Left lobe of liver (tissue), 2 donors: ENCODE results near the gene NR3C2. TPM values are rescaled to one million over a fixed set of nuclear protein-coding genes. Genes with fewer than 3 reads are reported as not detected.

ENCODE experiments used
- ATAC-seq: fragments of 200-7000 bp; cut with Tn5 transposase; one replicate; pipeline ENCODE4 v1.9.1; 2020; ENCODE audit warnings: mild to moderate bottlenecking, moderate library complexity
- DNase-seq: peaks from one replicate; pipeline ENCODE4 v3.0.0-alpha.2; 2020; ENCODE audit warnings: low spot score
- total RNA-seq: library from RNA; stranded (reverse); gene quantifications from one replicate; pipeline ENCODE4 v1.2.1, GENCODE V29; 2021
- donor health status: DM: no; HTN: no; CAD: no; lungs with moderate emphysema.
- donor health status: DM: no; HTN: yes; CAD: no.

NR3C2 gene
- total RNA-seq, 1 donor from 2014 or later = 12.0 TPM

DNA sequence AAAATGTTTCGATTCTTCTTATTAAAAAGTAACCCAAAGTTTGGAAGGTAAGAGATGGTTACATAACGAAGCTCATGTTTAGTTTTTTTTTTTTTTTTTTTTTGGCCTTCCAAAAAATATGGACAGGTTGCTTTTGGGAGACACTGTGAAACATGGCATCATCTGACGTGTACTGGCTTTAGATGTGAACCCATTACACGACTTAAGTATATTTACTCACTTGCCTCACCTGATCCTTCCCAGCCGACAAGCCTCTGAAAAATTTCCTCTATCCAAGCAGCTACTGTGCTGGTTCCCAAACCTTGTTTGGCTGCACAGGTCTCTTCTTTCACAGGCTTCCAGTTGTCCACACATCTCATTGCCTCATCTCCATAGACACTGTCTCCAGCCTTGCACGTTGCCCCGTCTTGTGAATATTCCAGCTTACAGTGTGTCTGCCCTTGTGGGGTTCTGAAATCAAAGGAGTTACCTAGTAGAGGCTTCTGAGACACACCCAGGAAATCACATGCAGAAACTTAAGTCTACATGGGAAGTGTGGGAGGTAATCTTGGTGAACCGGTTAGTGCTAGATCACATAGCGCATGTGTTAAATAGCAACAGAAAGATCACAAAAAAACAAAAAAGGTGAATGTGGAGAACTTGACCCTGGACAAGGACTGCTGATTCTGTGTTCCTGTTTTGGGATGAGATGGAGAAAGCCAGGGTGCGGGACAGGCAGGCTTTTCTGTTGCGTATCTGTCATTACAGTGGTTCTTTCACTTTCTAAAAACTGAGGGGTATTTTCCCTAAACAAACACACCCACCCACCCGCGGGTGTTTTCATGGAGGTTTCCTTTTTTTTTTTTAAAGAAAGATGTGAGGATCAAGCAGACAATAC is 381.7 kb downstream of the NR3C2 start:
- ATAC-seq = peak; percentile 54
- no peak for DNase-seq

DNA sequence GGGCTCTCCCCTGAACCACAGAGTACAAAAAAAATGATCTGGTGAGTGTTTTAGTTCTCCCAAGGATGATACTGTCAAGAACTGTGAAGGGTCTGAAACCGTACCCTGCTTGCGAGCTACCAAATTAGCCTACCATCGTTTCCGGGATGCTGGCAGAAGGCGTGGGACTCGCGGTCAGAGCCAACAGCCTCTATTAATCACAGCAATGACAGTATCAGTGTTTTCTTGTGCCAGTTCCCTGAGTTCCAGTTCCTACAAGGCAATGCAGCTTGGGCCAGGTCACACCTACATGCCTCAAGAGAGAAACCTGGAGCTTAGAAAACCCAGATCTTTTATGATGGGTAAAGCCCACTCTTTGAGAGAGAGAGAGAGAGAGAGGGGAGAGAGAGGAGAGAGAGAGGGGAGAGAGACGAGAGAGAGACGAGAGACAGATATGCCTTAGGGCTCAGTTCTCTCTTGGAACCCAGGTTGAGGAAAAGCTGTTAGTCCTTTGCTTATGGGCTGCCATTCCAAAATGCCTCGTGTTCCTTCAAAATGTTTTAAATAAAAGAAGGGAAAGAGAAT is 382.5 kb downstream of the NR3C2 start:
- ATAC-seq (peak; percentile 67), DNase-seq (peak; percentile 58)

DNA sequence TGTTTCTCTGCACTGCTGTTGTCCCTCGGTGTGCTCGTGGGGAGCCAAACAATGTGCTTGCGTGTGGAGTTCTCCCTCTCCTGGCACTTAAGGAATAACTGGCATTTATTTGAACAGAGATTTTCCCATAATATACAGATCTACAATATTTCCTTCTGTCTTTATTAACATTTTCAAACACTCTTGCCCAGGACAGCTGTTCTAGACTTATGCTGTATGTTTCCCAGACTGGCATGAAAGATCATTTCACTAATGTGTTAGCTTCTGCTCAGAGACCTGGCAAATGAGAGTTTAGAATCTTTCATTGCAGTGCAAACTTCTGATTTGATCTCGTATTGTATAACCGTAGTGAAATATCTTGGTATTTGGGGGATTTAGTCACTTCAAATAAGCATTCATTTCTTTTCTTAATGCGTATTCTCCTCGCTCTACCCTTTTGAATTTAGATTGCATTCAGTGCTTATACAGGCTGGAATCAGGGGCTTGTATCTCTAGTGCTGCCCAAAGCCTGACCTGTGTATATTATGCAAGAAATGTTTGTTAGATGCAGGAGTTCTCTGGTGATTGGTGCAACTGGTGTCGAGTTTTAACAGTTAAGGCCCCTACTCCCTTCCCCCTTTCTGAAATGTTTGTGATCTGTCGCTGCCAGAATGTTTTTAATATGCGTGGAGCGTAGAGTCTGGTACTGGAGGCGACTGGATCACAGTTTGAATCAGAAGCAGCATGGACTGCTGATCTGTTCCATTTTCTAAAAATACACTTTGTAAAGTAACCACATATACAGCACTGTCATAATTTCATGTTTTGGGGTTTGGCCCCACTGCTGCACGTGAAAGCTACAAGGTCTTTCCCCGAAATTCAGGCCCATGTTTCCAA is 384.0 kb downstream of the NR3C2 start:
- no peak for DNase-seq
- ATAC-seq = peak; percentile 21

DNA sequence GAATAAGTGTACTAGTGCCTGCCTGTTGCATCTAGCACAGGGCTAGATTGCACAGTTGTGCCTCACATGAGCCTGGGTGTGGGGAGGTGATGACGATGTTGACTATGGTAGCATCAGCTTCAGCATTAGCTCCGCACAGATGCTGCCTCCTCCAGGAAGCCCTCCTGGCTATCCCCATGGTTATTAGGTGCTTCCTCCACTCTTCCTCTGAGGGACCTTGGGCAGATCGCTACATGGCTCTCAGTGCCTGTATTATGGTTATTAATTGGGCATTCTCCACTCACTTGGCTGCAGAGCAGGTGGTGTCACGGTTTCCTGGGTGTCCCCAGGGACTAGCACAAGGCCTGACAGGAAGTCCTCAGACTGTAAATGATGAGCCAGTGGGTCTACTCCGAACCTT is 384.7 kb downstream of the NR3C2 start:
- DNase-seq = no peak
- no peak for ATAC-seq

DNA sequence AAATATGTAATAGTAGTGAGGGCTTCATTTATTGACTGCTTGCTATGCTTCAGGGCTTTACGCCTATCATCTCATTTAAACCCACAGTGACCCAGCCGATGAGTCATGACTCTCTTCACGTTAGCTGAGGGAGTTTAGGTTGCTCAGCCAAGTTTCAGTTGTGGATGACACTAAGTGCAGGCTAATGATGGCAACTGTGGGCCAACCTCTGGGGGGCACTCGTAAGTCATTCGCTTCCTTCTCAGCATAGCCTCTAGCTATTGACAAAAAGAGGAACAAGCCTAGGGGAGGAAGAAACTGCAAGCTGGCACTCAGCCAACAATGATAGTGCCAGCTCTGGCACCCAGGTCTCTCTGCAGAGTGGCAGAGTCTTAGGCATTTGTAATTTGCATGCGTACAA is 385.3 kb downstream of the NR3C2 start:
- DNase-seq = peak; percentile 57
- peak; percentile 51 for ATAC-seq

DNA sequence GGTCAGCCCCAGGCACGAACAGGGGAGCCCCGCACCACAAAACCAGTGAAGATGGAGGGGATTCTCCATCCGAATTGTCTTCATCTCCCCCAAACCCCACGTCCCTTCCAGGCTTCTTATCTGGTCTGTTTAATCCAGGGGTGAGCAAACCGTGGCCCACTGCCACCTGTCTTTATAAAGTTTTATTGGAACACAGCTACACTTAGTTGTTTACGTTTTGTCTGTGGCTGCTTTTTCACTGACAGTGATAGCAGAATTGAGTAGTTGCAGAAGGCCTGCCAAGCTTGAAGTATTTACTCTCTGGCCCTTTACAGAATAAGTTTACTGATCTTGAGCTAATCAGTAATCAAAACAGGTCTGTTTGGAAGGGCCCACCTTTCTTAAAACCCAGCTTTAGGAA is 386.4 kb downstream of the NR3C2 start:
- DNase-seq (no peak), ATAC-seq (no peak)

DNA sequence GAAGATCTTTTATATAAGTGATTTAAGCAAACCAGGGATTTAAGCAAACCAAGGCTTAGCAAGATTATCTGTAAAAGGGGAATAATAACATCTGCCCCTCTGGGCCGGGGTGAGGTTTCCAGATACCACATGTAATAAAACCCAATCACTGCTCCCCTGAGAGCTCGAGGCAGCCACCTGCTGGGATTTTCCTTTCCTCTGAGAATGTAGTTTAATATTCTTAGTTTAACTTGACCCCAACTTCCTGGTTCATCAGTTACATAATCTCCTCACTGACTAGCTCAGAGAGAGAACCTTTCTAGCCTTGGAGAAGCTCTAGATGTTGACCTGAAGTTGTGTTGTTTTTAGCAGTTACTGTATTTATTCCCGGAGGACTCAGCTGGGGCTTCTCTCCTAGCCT is 387.9 kb downstream of the NR3C2 start:
- no peak for DNase-seq

DNA sequence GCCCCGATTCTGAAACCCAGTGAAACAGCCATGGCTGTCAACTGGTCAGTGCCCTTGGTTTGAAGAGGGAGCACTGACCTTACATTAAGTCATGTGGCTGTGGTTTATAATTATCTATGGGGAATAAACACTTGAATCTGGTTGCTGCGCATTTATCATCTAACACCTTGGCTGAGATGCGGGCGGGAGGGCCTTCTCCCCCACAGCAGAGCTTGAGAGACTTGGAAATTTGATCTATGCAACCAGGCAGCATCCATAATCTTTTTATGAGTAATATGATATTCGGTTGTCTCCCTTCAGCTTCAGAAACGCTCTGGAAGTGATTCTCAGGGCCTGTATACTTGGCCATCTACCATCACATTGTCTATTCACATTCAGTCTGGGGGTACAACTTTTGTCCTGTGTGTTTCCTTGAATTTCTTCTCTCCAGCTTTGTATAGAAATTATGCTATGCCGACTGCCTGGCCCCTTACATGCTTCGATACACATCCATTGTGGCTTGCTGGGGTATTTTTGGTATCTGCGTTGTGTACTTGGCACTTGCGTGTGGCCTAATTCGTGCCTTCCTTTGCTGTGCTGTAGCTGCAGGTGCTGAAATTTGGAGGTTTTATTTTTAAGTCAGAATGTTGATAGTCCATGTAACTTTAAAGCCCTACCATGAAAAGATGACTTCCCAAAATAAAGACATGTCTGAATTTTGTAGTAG is 388.8 kb downstream of the NR3C2 start:
- ATAC-seq = no peak
- no peak for DNase-seq

More for the DNA sequence above, 387.9 kb downstream of the NR3C2 start:
- peak; percentile 18 for ATAC-seq

DNA sequence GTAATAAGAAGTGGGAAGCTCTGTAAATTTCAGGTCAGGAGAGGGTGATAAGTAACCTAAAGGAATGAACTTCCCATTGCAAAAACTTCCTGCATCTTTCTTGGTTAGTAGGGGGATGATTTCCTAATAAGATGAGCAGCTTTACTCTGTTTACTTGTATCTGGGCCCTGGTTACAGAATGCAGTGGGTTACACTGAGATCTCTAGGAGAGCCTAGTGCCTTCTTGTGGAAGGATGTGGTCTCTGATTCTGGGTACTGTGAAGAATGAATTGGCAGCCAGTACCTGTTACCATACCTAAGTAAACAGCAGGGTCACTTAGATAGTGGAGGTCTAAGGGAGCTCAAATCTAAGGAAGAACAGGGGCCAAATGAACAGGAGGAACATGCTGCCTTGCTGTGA is 389.8 kb downstream of the NR3C2 start:
- DNase-seq = no peak
- ATAC-seq = peak; percentile 28

DNA sequence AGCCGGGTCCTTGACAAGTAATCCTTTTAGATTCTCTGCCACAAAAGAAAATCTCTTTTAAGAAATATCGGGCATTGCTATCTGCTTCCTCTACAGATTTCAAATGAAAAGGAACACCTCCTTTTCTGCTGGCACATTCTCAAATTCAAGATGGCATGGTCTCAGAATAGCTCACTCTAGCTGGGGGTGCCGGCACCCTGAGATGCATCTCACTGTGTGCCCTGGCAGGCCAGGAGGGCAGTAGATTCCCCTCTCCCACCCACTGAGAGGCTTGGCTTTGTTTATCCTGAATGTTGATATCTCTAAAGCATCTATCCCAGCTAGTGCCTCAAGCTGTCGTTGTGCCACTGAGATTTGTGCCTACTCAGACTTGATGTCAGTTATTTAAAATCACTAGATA is 390.8 kb downstream of the NR3C2 start:
- ATAC-seq (no peak), DNase-seq (no peak)

DNA sequence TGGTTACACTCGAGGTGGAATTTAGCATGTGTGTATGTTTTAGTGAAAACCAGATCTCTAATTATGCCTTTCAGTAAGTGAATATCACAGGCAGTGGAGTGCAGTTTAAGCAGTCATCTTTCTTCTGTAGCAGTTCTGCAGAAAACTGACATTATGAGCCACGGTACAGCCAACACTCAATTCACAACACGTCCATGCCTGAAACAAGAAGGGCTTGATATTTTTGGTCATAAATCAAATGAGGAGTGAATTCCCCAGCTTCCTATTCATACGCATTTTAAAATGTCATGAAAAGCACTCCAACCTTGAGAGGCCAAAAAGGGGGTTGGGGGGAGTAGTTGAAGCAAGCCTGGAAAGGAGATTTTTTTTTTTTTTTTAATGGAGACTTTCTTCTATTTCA is 393.6 kb downstream of the NR3C2 start:
- ATAC-seq (no peak), DNase-seq (no peak)

DNA sequence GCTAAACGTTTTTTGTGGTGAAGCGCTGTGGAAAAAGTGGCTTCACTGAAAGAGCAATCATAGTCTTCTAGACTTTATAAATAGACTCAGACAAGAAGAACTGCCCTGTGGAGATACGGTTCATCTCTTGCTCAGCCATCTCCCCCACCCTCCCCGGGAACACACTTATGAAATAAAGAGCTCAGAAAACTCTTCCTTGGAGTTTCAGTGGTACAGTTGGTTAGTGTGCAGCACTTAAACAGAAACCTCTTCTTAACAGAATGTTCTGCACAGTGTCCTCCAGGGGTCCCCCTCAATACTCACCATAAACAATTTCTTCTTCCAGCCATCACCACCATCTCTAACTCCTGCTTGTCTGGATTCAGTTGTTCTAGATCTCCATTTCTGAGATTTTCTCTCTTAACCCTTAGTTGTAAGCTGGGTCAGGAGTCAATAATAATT is 397.3 kb downstream of the NR3C2 start:
- peak; percentile 44 for ATAC-seq
- no peak for DNase-seq

DNA sequence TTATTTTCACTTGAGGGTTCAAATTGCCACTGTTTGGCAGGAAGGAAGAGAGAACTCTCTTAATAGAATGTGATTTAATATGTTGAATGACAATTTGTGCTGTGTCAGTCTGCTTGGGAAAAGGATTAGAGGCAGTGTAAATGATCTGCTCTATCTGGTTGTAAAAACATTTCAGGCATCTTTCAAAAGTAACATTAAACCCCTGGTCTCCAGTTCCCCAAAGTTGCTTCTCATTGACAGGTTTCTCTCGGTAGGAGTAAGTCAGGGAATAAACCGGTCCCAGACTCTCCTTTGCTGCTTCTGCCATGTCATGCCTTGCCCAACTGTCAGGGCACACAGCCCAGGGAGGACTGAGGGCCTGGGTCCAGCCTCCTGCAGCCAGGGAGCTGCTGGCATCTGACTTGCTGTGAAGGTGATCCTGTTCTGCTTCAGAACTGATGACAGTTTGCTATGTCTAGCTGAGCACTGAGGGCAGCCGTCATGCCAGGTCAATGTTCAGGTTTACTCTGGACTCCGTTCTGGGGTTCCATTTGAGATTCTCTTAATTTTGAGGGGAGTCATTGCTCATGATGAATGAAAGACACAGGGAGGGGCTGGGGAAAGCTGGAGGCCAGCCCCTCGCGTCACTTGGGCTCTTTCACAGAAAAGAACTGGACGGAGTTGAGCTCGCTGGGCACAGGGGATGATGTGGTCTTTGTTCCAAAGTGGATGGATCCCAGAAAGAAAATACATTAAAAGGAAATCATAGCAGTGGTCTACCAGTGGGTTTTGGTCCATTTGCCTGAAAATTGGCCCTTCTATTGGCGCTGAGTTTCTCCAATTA is 397.9 kb downstream of the NR3C2 start:
- ATAC-seq = peak; percentile 96

DNA sequence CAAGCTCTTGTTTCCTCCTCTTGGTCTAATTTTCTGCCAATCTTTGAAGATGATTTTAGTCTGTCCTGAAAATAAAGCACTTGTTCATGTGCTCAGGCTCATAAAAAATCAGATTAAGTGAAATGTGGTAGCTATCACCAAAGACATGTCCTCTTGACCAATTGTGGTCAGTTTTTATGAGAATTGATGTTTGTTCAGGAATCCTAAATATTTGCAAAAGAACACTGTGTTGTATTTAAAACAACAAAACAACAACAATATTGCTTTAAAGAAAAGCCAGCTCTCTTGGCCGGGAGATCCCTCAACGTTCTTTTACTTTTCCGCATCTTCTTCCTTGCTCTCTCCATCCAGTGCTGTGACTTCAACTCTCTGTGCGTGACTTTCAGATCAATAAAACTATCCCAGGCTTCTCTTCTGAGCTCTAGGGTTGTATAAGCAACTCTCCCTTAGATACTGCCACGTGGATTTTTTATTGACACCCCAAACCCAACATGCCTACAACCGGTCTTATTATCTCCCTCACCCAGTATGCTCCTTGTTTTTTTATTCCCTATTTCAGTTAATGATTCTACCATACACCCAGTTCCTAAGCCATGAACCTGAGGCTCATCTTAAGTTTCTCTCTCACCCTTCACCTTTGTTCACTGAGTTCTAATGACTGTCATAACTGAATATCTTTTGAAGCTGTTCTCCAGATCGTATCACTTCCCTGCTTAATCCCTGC is 400.4 kb downstream of the NR3C2 start:
- ATAC-seq = no peak

More for the DNA sequence above, 397.9 kb downstream of the NR3C2 start:
- peak; percentile 77 for DNase-seq

DNA sequence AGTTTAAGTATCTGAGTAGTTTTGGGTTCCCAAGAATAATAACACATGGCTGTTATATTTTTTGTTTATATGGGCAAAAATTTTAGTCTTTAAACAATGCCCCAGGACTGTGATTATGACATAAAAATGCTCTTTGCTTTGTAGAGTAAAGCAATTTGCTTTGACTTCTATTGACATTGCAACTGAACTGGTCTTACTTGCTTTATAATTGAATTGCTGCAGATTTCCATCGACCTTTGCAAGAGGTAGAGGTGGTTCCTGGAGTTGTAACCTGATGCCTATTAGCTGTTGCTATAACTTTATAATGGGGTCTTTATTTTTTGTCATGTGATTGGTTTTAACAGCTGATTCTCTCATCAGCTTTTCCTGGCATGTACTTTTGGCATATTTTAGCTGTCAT is 407.4 kb downstream of the NR3C2 start:
- peak; percentile 75 for ATAC-seq
- no peak for DNase-seq

More for the DNA sequence above, 400.4 kb downstream of the NR3C2 start:
- DNase-seq = no peak

DNA sequence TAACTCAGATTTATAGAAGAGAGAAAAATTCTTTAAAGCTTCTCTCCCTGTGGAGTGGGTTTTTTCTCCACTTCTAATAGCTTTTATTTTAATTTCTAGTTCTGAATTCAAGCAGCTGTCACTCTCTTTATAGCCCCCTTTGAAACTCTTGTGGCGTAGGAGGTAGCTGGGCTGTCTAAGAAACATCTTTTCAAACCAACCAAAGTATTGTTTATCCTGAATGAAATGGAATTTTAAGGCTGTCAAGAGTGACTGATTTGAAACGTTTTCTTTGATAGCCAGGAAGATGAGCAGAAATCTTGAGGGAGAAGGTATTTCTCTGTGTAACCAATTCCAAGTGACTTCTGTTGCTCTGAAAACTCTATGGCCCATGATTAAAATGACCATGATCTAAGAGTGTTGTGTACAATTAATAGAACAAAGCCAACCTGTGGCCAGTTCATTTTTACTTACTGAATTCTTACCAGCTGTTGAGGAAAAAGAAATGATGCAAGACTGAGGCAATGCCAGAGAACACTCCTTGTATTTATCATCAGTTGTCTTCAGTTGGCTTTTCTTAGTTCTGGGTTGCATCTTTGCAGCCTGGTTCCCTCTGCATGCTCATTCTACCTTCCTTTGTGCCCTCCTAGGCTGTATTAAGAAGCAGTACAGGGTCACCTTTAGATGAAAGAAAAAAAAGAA is 411.9 kb downstream of the NR3C2 start:
- DNase-seq (no peak), ATAC-seq (no peak)

DNA sequence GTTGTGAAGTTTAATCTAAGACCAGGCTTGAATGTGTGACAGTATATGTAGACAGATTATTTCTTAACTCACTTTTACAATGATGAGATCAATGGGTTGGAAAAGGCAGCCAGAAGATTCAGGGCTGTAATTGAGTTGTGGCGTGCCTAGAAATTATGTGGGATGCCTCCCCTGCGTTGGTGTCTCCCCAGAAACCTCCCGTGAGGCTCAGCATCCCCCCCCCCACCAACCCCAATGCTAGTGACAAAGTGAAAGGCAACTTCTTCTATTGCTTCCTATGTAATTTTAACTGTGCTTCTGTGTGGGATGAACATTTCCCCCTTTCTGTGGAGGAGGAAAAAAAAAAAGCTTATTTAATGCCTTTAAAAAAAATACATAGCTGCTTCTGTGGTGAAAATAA is 412.4 kb downstream of the NR3C2 start:
- DNase-seq (no peak), ATAC-seq (no peak)
